HEK293T (cell line): ENCODE data around the gene BAZ2A.

Experiments
- ELF4 ChIP-seq: fragments of 450-650 bp; IDR thresholded peaks from 2 replicates; pipeline ENCODE4 v1.6.1; 2017; ENCODE audit warnings: antibody characterized with exemption
- HDGF ChIP-seq: fragments of 450-650 bp; IDR thresholded peaks from 2 replicates; pipeline ENCODE4 v1.6.1; 2017; ENCODE audit warnings: antibody characterized with exemption, borderline replicate concordance
- ZNF384 ChIP-seq: fragments of 450-650 bp; IDR thresholded peaks from 2 replicates; pipeline ENCODE4 v1.6.1; 2016

- TF ChIP-seq ZNF384, result no peak
- no peak for TF ChIP-seq HDGF
- no peak for TF ChIP-seq ELF4
Observed at GRCh38 chr12:56678852-56679251, 48.7 kb upstream of the BAZ2A start.
